Neutrophil (primary cell): ENCODE measurements around the gene GLA.

Experiments used
- H3K27ac ChIP-seq: fragments of 200-600 bp; sonication (generic); 2 replicates; pipeline ENCODE4 v1.5.1; 2016; ENCODE audit warnings: mild to moderate bottlenecking, moderate library complexity
- H3K27me3 ChIP-seq: fragments of 200-600 bp; sonication (generic); 2 replicates; pipeline ENCODE4 v1.6.0; 2016; ENCODE audit warnings: mild to moderate bottlenecking
- H3K36me3 ChIP-seq: fragments of 200-600 bp; sonication (generic); 2 replicates; pipeline ENCODE4 v1.5.1; 2017
- H3K4me1 ChIP-seq, 2 experiments: fragments of 200-600 bp in 1 of 2; sonication (generic) in 1 of 2; 1 replicate in 1 of 2; 2 replicates in 1 of 2; pipeline versions ENCODE4 v1.5.1 to v1.6.1; 2013 to 2016; ENCODE audit warnings: low read depth in 1 of 2, low read length in 1 of 2, mild to moderate bottlenecking in 1 of 2, moderate library complexity in 1 of 2; ENCODE audit not compliant: control insufficient read depth in 1 of 2, insufficient read depth in 1 of 2
- H3K4me3 ChIP-seq, 2 experiments: fragments of 200-600 bp in 1 of 2; sonication (generic) in 1 of 2; 1 replicate in 1 of 2; 2 replicates in 1 of 2; pipeline ENCODE4 v1.5.1; 2013 to 2016; ENCODE audit warnings: low read depth in 1 of 2, low read length in 1 of 2, mild to moderate bottlenecking in 1 of 2, moderate library complexity in 1 of 2
- H3K9me3 ChIP-seq: fragments of 200-600 bp; sonication (generic); 2 replicates; pipeline ENCODE4 v1.5.1; 2016
- TF ChIP-seq, protein P1 (sequence below): fragments of 200-600 bp; sonication (generic); IDR thresholded peaks from 2 replicates; pipeline ENCODE4 v1.5.1; 2016; ENCODE audit warnings: antibody characterized with exemption

Gene GLA

DNA sequence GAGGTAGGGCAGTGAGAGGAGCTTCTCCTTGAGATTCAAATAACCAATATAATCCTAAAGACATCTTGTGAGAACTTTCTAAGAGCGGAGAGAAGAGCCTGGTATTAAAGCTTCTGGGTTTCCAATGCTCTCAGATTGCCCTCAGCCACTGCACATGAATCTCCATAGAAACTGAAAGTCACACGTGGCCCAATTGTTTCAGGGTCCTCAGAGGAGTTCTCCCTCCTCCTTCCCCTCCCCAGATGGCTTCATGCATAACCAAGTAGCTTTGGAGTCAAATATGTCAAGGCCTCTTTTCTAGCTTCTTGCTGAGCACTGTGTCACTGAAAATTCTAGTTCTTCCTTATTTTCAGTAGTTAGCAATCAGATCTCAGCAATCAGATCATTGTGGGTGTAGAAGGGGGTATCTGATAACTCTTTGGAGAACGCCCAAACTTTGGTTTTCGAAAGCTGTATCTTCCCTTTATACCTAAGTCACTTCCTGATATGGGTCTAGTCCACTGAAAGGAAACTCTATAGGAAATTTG, 24.0 kb downstream of the GLA start:
- Histone ChIP-seq H3K9me3 (no peaks in the 10 kb centered on the region), H3K36me3 (no peaks in the 10 kb centered on the region), H3K4me3 (no peak overlapping the region), H3K4me1 (peaks cover 27 to 34% of the 10 kb centered on the region in 2 experiments), H3K27me3 (no peaks in the 10 kb centered on the region), H3K27ac (peak overlapping the region; percentile 49)
- TF ChIP-seq, protein P1, sequence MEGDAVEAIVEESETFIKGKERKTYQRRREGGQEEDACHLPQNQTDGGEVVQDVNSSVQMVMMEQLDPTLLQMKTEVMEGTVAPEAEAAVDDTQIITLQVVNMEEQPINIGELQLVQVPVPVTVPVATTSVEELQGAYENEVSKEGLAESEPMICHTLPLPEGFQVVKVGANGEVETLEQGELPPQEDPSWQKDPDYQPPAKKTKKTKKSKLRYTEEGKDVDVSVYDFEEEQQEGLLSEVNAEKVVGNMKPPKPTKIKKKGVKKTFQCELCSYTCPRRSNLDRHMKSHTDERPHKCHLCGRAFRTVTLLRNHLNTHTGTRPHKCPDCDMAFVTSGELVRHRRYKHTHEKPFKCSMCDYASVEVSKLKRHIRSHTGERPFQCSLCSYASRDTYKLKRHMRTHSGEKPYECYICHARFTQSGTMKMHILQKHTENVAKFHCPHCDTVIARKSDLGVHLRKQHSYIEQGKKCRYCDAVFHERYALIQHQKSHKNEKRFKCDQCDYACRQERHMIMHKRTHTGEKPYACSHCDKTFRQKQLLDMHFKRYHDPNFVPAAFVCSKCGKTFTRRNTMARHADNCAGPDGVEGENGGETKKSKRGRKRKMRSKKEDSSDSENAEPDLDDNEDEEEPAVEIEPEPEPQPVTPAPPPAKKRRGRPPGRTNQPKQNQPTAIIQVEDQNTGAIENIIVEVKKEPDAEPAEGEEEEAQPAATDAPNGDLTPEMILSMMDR = no peak

DNA sequence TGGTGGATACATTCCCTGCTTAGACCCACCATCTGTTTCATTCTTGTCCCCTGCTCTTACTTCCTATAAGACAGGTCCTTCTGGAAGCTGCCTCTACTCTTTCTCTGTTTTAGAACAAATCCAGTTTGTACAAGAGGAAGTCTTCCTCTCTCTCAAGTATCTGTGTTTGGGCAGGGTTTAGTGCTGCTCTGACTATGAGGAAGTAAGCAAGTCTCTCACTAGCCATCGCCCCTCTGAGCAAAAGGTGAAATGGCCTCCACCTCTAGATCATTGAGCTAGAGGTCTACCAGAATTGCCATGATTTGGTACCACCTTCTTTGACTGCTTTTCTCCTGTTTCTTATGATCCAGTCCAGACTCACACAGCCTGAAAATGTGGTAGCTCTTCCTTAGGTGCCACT, 30.2 kb downstream of the GLA start:
- Histone ChIP-seq H3K9me3 (no peaks in the 10 kb centered on the region), H3K4me3 (no peak overlapping the region), H3K27ac (peak overlapping the region; percentile 67), H3K4me1 (no peaks in the 10 kb centered on the region), H3K27me3 (no peaks in the 10 kb centered on the region), H3K36me3 (peaks cover 25% of the 10 kb centered on the region)
- TF ChIP-seq, protein P1 = no peak

DNA sequence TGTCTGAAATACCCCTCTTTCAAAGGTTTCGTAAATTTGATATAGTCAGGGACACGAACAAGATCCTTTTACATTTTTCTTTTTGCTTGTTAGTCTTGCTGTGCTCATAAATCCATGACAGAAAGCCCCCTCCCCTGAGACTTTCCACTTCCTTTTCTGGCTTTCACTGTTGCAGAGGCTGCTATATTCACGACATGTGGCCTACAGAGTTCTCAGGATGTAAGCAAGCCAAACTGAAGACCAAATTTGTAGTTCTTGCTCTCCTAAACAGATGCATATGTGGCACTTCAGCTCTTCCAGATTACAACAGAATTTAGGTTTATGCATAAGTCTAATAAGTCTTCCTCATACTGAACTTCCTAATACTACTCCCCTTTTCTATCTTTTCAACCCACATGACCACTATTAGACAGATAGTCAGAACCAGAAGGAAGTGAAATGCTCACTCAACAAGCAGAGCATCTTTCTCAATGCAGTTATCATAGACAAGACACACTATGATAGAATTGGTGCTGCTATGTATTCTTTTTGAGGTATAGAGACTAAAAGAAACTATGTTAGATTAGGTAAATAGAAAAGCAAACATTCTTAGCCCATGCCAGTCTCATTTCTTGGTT, 36.7 kb downstream of the GLA start:
- Histone ChIP-seq H3K27ac (no peak overlapping the region), H3K27me3 (no peaks in the 10 kb centered on the region), H3K4me3 (no peak overlapping the region), H3K4me1 (no peaks in the 10 kb centered on the region), H3K36me3 (peaks cover 80% of the 10 kb centered on the region), H3K9me3 (no peaks in the 10 kb centered on the region)
- TF ChIP-seq, protein P1 = no peak

DNA sequence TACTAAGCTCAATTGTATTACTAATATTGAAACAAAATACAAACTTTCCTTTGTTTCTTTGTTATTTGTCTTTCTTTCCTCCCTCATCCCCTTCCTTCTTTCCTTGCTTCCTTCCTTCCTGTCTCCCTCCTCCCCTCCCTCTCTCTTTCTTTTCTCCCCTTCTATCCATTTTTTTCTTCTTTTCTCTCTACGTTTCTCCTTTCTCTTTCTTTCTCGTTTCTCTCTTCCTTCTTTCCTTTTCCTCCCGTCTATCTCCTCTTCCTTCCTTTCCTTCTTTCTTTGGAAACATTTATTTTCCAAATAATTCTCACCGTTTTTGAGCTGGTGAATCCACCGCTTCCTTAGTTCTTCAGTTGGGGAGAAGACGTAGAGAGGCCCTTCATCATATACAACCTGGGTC, 38.0 kb downstream of the GLA start:
- Histone ChIP-seq H3K36me3 (peaks cover 85% of the 10 kb centered on the region), H3K4me3 (no peak overlapping the region), H3K27ac (no peak overlapping the region), H3K27me3 (no peaks in the 10 kb centered on the region), H3K9me3 (no peaks in the 10 kb centered on the region), H3K4me1 (no peaks in the 10 kb centered on the region)
- TF ChIP-seq, protein P1 = no peak

DNA sequence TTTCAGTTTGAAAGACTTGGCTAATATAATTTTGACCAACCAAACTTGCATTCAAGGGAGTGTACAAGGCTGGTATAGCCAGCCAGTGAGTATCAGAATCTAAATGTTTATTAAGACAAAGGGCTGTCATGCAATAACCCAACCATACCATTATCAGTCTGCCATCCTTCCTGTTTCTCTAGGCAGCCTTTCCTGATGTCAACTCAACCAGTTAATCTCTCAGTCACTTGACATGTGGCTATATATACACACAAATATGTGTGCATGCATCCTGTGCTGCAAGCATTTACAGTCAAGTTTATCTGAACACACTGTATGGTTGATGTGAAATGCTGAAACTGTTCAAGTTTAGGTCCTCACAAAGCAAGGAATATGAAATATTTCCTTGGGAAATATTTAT, 38.9 kb downstream of the GLA start:
- H3K4me1 ChIP-seq = no peaks in the 10 kb centered on the region
- peaks cover 81% of the 10 kb centered on the region for H3K36me3 ChIP-seq
- H3K9me3 ChIP-seq = no peaks in the 10 kb centered on the region
- no peak overlapping the region for H3K4me3 ChIP-seq
- H3K27ac ChIP-seq = no peak overlapping the region
- TF ChIP-seq, protein P1 = no peak
- no peaks in the 10 kb centered on the region for H3K27me3 ChIP-seq
